ENCODE measurements around the gene DEDD2.

Gene DEDD2

DNA sequence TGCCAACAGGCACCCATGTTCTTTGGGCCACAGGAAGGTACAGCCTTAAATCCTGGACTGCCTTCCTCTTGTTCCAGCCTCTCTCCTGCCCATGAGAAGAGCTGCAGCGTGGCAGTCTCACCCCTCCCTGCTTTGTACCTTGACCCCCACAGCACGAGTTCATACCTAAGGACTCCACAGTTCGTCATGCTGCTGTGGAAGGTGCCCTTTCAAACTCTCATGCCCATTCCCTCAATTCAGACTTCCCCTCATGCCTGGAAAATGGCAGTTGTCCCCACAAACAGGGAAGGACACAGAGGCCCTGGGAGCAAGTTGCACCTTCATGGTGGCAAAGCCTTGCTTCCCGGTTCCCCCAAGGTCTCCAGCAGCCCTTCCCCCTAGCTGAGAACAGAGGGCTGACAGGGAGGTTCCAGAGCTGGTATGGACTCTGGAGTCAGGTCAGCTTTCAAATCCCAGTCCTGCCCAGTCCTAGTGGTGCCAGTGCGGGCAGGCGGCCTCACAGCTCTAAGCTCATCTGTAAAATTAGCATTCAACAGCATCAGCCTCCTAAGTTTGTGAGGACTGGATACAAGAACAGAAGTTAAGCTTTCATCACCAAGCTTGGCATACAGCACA is 16.3 kb upstream of the DEDD2 start:
- Histone ChIP-seq H2AFZ (ENCODE audit: low read depth) (no peak overlapping the region), H3K27ac (no peak overlapping the region), H4K20me1 (ENCODE audit: insufficient read depth) (no peaks in the 10 kb centered on the region), H3K79me2 (ENCODE audit: insufficient read depth, low read depth) (no peaks in the 10 kb centered on the region), H3K36me3 (ENCODE audit: insufficient read depth) (peaks cover 6% of the 10 kb centered on the region; the same call in 1 of the 2 replicates), H3K4me3 (IDR thresholded peaks at IDR 0.05; ENCODE audit: insufficient read depth, low read depth, low read length) (no peak overlapping the region), H3K27me3 (ENCODE audit: insufficient read depth, low read depth) (no peaks in the 10 kb centered on the region), H3K4me1 (ENCODE audit: low read depth, poor library complexity, severe bottlenecking) (no peaks in the 10 kb centered on the region), H3K9ac (no peak overlapping the region), H3K4me2 (no peak overlapping the region)
- TF ChIP-seq, protein P1, sequence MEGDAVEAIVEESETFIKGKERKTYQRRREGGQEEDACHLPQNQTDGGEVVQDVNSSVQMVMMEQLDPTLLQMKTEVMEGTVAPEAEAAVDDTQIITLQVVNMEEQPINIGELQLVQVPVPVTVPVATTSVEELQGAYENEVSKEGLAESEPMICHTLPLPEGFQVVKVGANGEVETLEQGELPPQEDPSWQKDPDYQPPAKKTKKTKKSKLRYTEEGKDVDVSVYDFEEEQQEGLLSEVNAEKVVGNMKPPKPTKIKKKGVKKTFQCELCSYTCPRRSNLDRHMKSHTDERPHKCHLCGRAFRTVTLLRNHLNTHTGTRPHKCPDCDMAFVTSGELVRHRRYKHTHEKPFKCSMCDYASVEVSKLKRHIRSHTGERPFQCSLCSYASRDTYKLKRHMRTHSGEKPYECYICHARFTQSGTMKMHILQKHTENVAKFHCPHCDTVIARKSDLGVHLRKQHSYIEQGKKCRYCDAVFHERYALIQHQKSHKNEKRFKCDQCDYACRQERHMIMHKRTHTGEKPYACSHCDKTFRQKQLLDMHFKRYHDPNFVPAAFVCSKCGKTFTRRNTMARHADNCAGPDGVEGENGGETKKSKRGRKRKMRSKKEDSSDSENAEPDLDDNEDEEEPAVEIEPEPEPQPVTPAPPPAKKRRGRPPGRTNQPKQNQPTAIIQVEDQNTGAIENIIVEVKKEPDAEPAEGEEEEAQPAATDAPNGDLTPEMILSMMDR (conservative IDR thresholded peaks at IDR 0.05; ENCODE audit: low read depth, low read length) = no peak

DNA sequence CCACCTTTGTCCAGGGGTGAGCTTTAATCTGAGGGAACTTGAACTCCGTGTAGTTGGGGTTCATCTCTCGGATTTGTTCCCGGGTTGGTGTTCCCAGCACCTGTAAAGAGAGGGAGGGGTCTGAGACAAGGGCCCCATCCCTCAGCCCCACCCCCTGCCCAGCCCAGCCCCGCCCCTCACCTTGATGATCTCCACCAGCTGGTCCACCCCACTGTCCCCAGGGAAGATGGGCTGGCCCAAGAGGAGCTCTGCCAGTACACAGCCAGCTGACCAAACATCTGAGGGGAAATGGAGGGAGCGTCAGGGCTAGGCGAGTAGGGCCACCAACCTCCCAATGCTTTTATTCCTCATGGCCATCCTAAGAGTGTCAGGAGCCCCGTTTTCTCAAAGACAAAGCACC is 15.6 kb upstream of the DEDD2 start:
- no peaks in the 10 kb centered on the region for H4K20me1 ChIP-seq (ENCODE audit: insufficient read depth)
- TF ChIP-seq, protein P1 (conservative IDR thresholded peaks at IDR 0.05; ENCODE audit: low read depth, low read length) = no peak

DNA sequence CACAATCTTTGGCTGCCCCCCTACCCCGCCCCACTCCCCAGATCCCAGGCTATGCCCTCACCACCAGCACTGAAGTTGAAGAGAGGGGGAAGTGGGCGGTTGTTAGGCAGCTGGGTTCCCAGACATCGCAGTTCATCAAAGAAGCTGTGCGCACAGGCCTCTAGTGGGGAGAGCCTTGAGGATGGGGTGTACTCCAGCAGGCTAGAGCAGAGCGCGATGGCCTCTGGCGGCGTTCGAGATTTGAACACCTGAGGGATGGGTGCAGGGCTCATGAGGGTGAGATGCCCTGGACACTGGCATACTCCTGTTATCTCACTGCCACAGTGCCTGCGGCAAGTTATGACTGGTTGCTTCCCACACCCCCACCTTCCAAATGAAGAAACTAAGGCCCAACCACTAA is 15.0 kb upstream of the DEDD2 start:
- H3K9ac ChIP-seq = no peak overlapping the region
- no peak overlapping the region for H3K27ac ChIP-seq
- H4K20me1 ChIP-seq (ENCODE audit: insufficient read depth) = no peaks in the 10 kb centered on the region
- TF ChIP-seq, protein P1 (conservative IDR thresholded peaks at IDR 0.05; ENCODE audit: low read depth, low read length) = no peak
- no peaks in the 10 kb centered on the region for H3K4me1 ChIP-seq (ENCODE audit: low read depth, poor library complexity, severe bottlenecking)
- no peaks in the 10 kb centered on the region; the same call in 1 of the 2 replicates for H3K79me2 ChIP-seq (ENCODE audit: insufficient read depth, low read depth)
- H2AFZ ChIP-seq (ENCODE audit: low read depth) = no peak overlapping the region
- no peak overlapping the region for H3K4me3 ChIP-seq (IDR thresholded peaks at IDR 0.05; ENCODE audit: insufficient read depth, low read depth, low read length)
- no peak overlapping the region for H3K4me2 ChIP-seq
- H3K36me3 ChIP-seq (ENCODE audit: insufficient read depth) = peaks cover 6% of the 10 kb centered on the region; the same call in 1 of the 2 replicates
- no peaks in the 10 kb centered on the region for H3K27me3 ChIP-seq (ENCODE audit: insufficient read depth, low read depth)

More for the DNA sequence above, 15.6 kb upstream of the DEDD2 start:
- Histone ChIP-seq H3K4me3 (IDR thresholded peaks at IDR 0.05; ENCODE audit: insufficient read depth, low read depth, low read length) (no peak overlapping the region), H3K36me3 (ENCODE audit: insufficient read depth) (peaks cover 6% of the 10 kb centered on the region; the same call in 1 of the 2 replicates), H2AFZ (ENCODE audit: low read depth) (no peak overlapping the region), H3K4me2 (no peak overlapping the region), H3K4me1 (ENCODE audit: low read depth, poor library complexity, severe bottlenecking) (no peaks in the 10 kb centered on the region), H3K9ac (no peak overlapping the region), H3K27me3 (ENCODE audit: insufficient read depth, low read depth) (no peaks in the 10 kb centered on the region), H3K27ac (no peak overlapping the region), H3K79me2 (ENCODE audit: insufficient read depth, low read depth) (no peaks in the 10 kb centered on the region; the same call in 1 of the 2 replicates)

DNA sequence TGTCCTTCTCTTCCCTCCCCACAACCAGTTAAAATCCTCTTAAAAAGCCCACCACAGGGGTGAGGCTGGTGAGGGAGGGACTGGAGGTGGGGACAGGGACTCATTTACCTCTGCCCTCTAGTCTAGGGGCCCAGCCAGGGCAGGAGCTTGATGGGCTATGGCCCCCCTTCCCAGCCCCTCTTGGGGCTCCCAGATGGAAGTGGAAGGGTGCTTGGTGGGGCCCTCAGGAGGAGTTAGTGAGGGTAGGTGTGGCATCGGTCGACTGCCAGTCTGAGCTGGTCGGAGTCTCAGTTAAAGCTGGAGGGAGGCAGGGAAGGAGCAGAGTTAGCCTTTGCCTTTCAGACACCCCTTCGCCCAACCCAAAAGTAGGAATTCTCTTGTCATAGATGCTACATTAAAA is 13.1 kb upstream of the DEDD2 start:
- no peak overlapping the region for H3K9ac ChIP-seq
- H2AFZ ChIP-seq (ENCODE audit: low read depth) = no peak overlapping the region
- no peaks in the 10 kb centered on the region for H4K20me1 ChIP-seq (ENCODE audit: insufficient read depth)
- H3K4me2 ChIP-seq = no peak overlapping the region
- H3K27me3 ChIP-seq (ENCODE audit: insufficient read depth, low read depth) = no peaks in the 10 kb centered on the region
- H3K36me3 ChIP-seq (ENCODE audit: insufficient read depth) = peaks cover 6% of the 10 kb centered on the region; the same call in 1 of the 2 replicates
- no peak overlapping the region for H3K27ac ChIP-seq
- H3K4me3 ChIP-seq (IDR thresholded peaks at IDR 0.05; ENCODE audit: insufficient read depth, low read depth, low read length) = no peak overlapping the region
- no peaks in the 10 kb centered on the region for H3K4me1 ChIP-seq (ENCODE audit: low read depth, poor library complexity, severe bottlenecking)
- H3K79me2 ChIP-seq (ENCODE audit: insufficient read depth, low read depth) = no peaks in the 10 kb centered on the region; the same call in 1 of the 2 replicates
- TF ChIP-seq, protein P1 (conservative IDR thresholded peaks at IDR 0.05; ENCODE audit: low read depth, low read length) = no peak
